Smooth muscle cell (in vitro differentiated cells): Measurements from ENCODE around the gene AGAP1. TPM values are rescaled to one million over a fixed set of nuclear protein-coding genes. Genes with fewer than 3 reads are reported as not detected.

Experiments
- DNase-seq: peaks from one replicate; lab custom pipeline; 2025; ENCODE audit not compliant: unreplicated experiment; lab: John Stamatoyannopoulos, UW
- H2AFZ ChIP-seq: fragments of 200-600 bp; sonication (generic); 2 replicates; pipeline ENCODE4 v1.6.0; 2016; ENCODE audit warnings: antibody characterized with exemption, low read depth, mild to moderate bottlenecking
- H3F3A ChIP-seq: fragments of 200-600 bp; sonication (generic); 2 replicates; pipeline ENCODE4 v1.6.0; 2017; ENCODE audit warnings: antibody characterized with exemption, low read depth
- H3K27ac ChIP-seq: fragments of 200-600 bp; sonication (generic); 2 replicates; pipeline ENCODE4 v1.5.1; 2016; ENCODE audit warnings: low read depth, mild to moderate bottlenecking
- H3K27me3 ChIP-seq: fragments of 200-600 bp; sonication (generic); 2 replicates; pipeline ENCODE4 v1.6.1; 2016; ENCODE audit warnings: low read depth, mild to moderate bottlenecking
- H3K36me3 ChIP-seq: fragments of 200-600 bp; sonication (generic); 2 replicates; pipeline ENCODE4 v1.5.1; 2016; ENCODE audit warnings: low read depth
- H3K4me1 ChIP-seq: fragments of 200-600 bp; sonication (generic); 2 replicates; pipeline ENCODE4 v1.5.1; 2016; ENCODE audit warnings: low read depth
- H3K4me2 ChIP-seq: fragments of 200-600 bp; sonication (generic); 2 replicates; pipeline ENCODE4 v1.6.0; 2016; ENCODE audit warnings: mild to moderate bottlenecking
- H3K4me3 ChIP-seq: fragments of 200-600 bp; sonication (generic); 2 replicates; pipeline ENCODE4 v1.5.1; 2016; ENCODE audit warnings: mild to moderate bottlenecking
- H3K79me2 ChIP-seq: fragments of 200-600 bp; sonication (generic); 2 replicates; pipeline ENCODE4 v1.6.0; 2016; ENCODE audit warnings: low read depth, mild to moderate bottlenecking
- H3K9ac ChIP-seq: fragments of 200-600 bp; sonication (generic); 2 replicates; pipeline ENCODE4 v1.6.0; 2016; ENCODE audit warnings: low read depth
- H3K9me3 ChIP-seq: fragments of 200-600 bp; sonication (generic); replicated peaks from 2 replicates; pipeline ENCODE4 v1.5.1; 2016; ENCODE audit warnings: low read depth
- H4K20me1 ChIP-seq: fragments of 200-600 bp; sonication (generic); 2 replicates; pipeline ENCODE4 v1.6.0; 2016; ENCODE audit warnings: low read depth
- CTCF ChIP-seq: fragments of 200-600 bp; sonication (generic); IDR thresholded peaks from 2 replicates; pipeline ENCODE4 v1.5.1; 2017; ENCODE audit warnings: borderline replicate concordance, mild to moderate bottlenecking, antibody characterized with exemption; ENCODE audit not compliant: insufficient read depth, poor library complexity, severe bottlenecking
- WGBS: methylation state at CpG from one replicate; pipeline ENCODE4 v1.1.7; 2016; ENCODE audit warnings: low lambda C conversion rate; 5-methylcytosine and 5-hydroxymethylcytosine counted together
- polyA plus RNA-seq: library from polyadenylated mRNA; unstranded; fragments of >200 nt; fragmentation: Nextera tagmentation; extraction: Ambion mirVana; gene quantifications from 2 replicates; pipeline ENCODE4 v1.2.1, GENCODE V29; 2016
- total RNA-seq: library from RNA; depleted of rRNA; stranded (reverse); fragments of >200 nt; gene quantifications from 2 replicates; pipeline ENCODE4 v1.2.3, GENCODE V29; 2014

AGAP1 gene
- total and polyA plus RNA-seq, 2 experiments from 2014 or later = 3.9 to 9.8 TPM

GRCh38 chr2:235642446-235643098 is 148.7 kb downstream of the AGAP1 start:
- TF ChIP-seq CTCF = peak; percentile 2
- H3K9ac ChIP-seq = no peak overlapping the region
- peaks cover 53% of the 10 kb centered on the region for H4K20me1 ChIP-seq
- WGBS = 66% methylated on average over 9 of the region's 9 CpGs
- no peak overlapping the region for H2AFZ ChIP-seq
- no peak overlapping the region for H3K4me3 ChIP-seq
- no peaks in the 10 kb centered on the region for H3K9me3 ChIP-seq
- H3K4me2 ChIP-seq = peak overlapping the region; percentile 28
- no peak for DNase-seq
- H3K4me1 ChIP-seq = peaks cover 31% of the 10 kb centered on the region
- H3K27me3 ChIP-seq = no peaks in the 10 kb centered on the region
- peak overlapping the region; percentile 94 for H3K27ac ChIP-seq
- peaks cover 33% of the 10 kb centered on the region for H3K79me2 ChIP-seq
- H3K36me3 ChIP-seq = no peaks in the 10 kb centered on the region
- peaks cover 21% of the 10 kb centered on the region for H3F3A ChIP-seq

- peaks cover 31% of the 10 kb centered on the region for H3K4me1 ChIP-seq
- no peak overlapping the region for H3K27ac ChIP-seq
- H2AFZ ChIP-seq = no peak overlapping the region
- H3F3A ChIP-seq = peaks cover 21% of the 10 kb centered on the region
- no peak for TF ChIP-seq CTCF
- H3K79me2 ChIP-seq = peaks cover 37% of the 10 kb centered on the region
- DNase-seq = no peak
- WGBS = 48% methylated on average over 16 of the region's 16 CpGs
- peak overlapping the region; percentile 52 for H3K4me2 ChIP-seq
- H4K20me1 ChIP-seq = peaks cover 64% of the 10 kb centered on the region
- H3K4me3 ChIP-seq = no peak overlapping the region
- H3K9me3 ChIP-seq = no peaks in the 10 kb centered on the region
- no peak overlapping the region for H3K9ac ChIP-seq
- H3K27me3 ChIP-seq = no peaks in the 10 kb centered on the region
- no peaks in the 10 kb centered on the region for H3K36me3 ChIP-seq
Measured at GRCh38 chr2:235643680-235644511, 150.1 kb downstream of the AGAP1 start.

DNA sequence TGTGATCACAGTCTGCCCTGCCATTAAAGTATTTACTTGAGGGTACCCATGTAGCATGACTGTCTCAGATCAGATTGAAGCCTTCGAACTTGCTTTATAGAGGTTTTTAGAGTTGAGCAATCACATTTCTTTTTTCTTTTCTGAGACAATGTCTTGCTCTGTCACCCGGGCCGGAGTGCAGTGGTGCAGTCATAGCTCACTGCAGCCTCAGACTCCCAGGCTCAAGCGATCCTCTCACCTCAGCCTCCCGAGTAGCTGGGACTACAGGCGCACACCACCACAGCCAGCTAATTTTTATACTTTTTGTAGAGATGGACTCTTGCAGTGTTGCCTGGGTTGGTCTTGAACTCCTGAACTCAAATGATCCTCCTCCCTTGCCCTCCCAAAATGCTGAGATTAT is 153.4 kb downstream of the AGAP1 start:
- WGBS = 90% methylated on average over 6 of the region's 6 CpGs
- Histone ChIP-seq H3K27me3 (no peaks in the 10 kb centered on the region), H3K9me3 (no peaks in the 10 kb centered on the region), H4K20me1 (peaks cover 91% of the 10 kb centered on the region), H3K4me3 (no peak overlapping the region), H3K4me2 (no peak overlapping the region), H3K79me2 (peaks cover 42% of the 10 kb centered on the region), H3K27ac (no peak overlapping the region), H3K9ac (no peak overlapping the region), H3K36me3 (no peaks in the 10 kb centered on the region), H3F3A (peaks cover 4% of the 10 kb centered on the region), H2AFZ (no peak overlapping the region), H3K4me1 (peaks cover 5% of the 10 kb centered on the region)
- no peak for DNase-seq
- TF ChIP-seq CTCF = no peak

DNA sequence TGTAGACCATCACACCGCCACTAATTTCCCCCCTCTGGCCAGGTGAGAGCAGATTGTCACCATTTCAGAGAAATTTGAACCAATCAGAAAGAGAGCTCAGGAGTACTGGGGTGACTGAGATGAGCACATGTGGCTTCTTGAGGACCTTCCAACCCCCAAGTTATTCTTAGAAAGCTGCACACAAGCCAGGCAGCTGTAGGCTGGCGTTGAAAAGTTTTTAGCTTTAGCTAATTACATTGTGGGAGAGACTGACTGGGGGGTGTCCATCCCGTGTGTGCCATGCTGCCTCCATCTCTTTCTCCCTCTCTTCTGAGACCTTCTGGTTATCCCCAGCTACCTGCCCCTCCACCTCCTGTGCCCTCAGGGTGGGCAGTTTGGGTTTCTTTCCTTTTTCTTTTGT is 154.0 kb downstream of the AGAP1 start:
- Histone ChIP-seq H3F3A (peaks cover 2% of the 10 kb centered on the region), H2AFZ (no peak overlapping the region), H3K4me1 (no peaks in the 10 kb centered on the region), H4K20me1 (peaks cover 91% of the 10 kb centered on the region), H3K4me2 (no peak overlapping the region), H3K27ac (no peak overlapping the region), H3K27me3 (no peaks in the 10 kb centered on the region), H3K36me3 (no peaks in the 10 kb centered on the region), H3K4me3 (no peak overlapping the region), H3K9ac (no peak overlapping the region), H3K79me2 (peaks cover 48% of the 10 kb centered on the region), H3K9me3 (no peaks in the 10 kb centered on the region)
- 54% methylated on average over 3 of the region's 3 CpGs for WGBS
- no peak for DNase-seq
- TF ChIP-seq CTCF = no peak
